ENCODE measurements around the gene ADGRG6. TPM values are rescaled to one million over a fixed set of nuclear protein-coding genes. Genes with fewer than 3 reads are reported as not detected.

ADGRG6 gene
- total and polyA plus RNA-seq, 2 of the 8 experiments (the other 6 are each of a cell fraction or from before 2014, with no cell fraction given), result 1.1 to 6.2 TPM

- no peaks in the 10 kb centered on the region for H3K79me2 ChIP-seq (ENCODE audit: control insufficient read depth in 1 of 2, insufficient read depth in 2 of 2, low read length in 2 of 2)
- H2BK20ac ChIP-seq (ENCODE audit: low read length), result no peak overlapping the region
- H2BK120ac ChIP-seq (replicated peaks; ENCODE audit: low read depth, low read length), result no peak overlapping the region
- ChIA-PET CTCF (ENCODE audit: partially characterized antibody) (interaction anchor here (0.5 to 2.0 kb wide), 10 partner anchors 10 to 394 kb away, joined by 3 to 9 read pairs (median 4); no protein-coding TSS in a partner anchor), POLR2A (ENCODE audit: partially characterized antibody) (interaction anchor here (1.2 to 1.8 kb wide), 2 partner anchors 10 to 68 kb away, joined by 4 read pairs; no protein-coding TSS in a partner anchor)
- H2BK5ac ChIP-seq (ENCODE audit: low read depth, low read length), result no peak overlapping the region
- H2BK15ac ChIP-seq (ENCODE audit: low read length), result no peak overlapping the region
- no peak overlapping the region for H4K91ac ChIP-seq (replicated peaks; ENCODE audit: insufficient read length, low read length)
- no peak overlapping the region for H3K4ac ChIP-seq (replicated peaks; ENCODE audit: insufficient read length, low read depth, low read length)
- H3K4me3 ChIP-seq (ENCODE audit: extremely low read depth in 1 of 4, insufficient read depth in 2 of 4, low read depth in 3 of 4, low read length in 4 of 4), result no peak overlapping the region
- no peaks in the 10 kb centered on the region for H4K20me1 ChIP-seq (replicated peaks in 1 of 2; ENCODE audit: control insufficient read depth in 1 of 2, insufficient read depth in 2 of 2, low read length in 2 of 2)
- peaks cover 3 to 28% (median 23%) of the 10 kb centered on the region in 4 experiments; a peak in 6 of 7 replicates for H3K27me3 ChIP-seq (replicated peaks in 1 of 4; ENCODE audit: control insufficient read depth in 3 of 4, extremely low read depth in 1 of 4, insufficient read depth in 3 of 4, low read length in 3 of 4)
- 87% methylated on average over 3 of the region's 3 CpGs; no CpG with 5 or more reads in 1 of the 2 experiments for WGBS, 2 experiments (ENCODE audit: extremely low coverage in 1 of 2, insufficient coverage in 1 of 2, insufficient read length in 1 of 2, insufficient replicate concordance in 2 of 2, low coverage in 1 of 2, low lambda C conversion rate in 2 of 2, missing lambda C conversion rate in 1 of 2)
- DNase-seq (ENCODE audit: low read depth in 1 of 2, low spot score in 2 of 2) (no peak), FAIRE-seq (no peak)
- no peak for TF ChIP-seq RXRA (IDR thresholded peaks at IDR 0.05; ENCODE audit: insufficient read depth, low read depth, low read length)
- no peak for TF ChIP-seq MAX (IDR thresholded peaks at IDR 0.05)
- no peak for TF ChIP-seq EGR1 (IDR thresholded peaks at IDR 0.05; ENCODE audit: borderline replicate concordance, low read depth, low read length)
- no peak for TF ChIP-seq SP1 (IDR thresholded peaks at IDR 0.05; ENCODE audit: low read depth, low read length)
- TF ChIP-seq BACH1 (IDR thresholded peaks at IDR 0.05; ENCODE audit: low read length), result no peak
- TF ChIP-seq JUND (IDR thresholded peaks at IDR 0.05; ENCODE audit: low read length), result no peak
- TF ChIP-seq RBBP5 (IDR thresholded peaks at IDR 0.05; ENCODE audit: borderline replicate concordance, low read depth, low read length), result no peak
- no peak for TF ChIP-seq SIN3A (conservative IDR thresholded peaks at IDR 0.05 in 1 of 2, IDR thresholded peaks at IDR 0.05 in 1 of 2; ENCODE audit: low read depth in 1 of 2, low read length in 2 of 2)
- no peak for TF ChIP-seq E2F6 (IDR thresholded peaks at IDR 0.05)
- TF ChIP-seq TAF1 (IDR thresholded peaks at IDR 0.05; ENCODE audit: low read depth, low read length), result no peak
- no peak for TF ChIP-seq BCL11A (IDR thresholded peaks at IDR 0.05; ENCODE audit: low read depth in 2 of 2, low read length in 2 of 2)
- no peak for TF ChIP-seq CBX5 (IDR thresholded peaks at IDR 0.05; ENCODE audit: low read depth, low read length)
- no peak overlapping the region for H2AK5ac ChIP-seq (ENCODE audit: low read depth, low read length)
- H3K27ac ChIP-seq (ENCODE audit: low read depth, low read length), result no peak overlapping the region
- no peaks in the 10 kb centered on the region for H3K36me3 ChIP-seq (ENCODE audit: control insufficient read depth in 2 of 4, insufficient read depth in 4 of 4, low read length in 3 of 4)
- no peak overlapping the region for H4K5ac ChIP-seq (ENCODE audit: insufficient read length, low read depth, low read length)
- no peaks in the 10 kb centered on the region for H3K79me1 ChIP-seq (ENCODE audit: low read depth, low read length)
- H3K23me2 ChIP-seq (ENCODE audit: low read depth, low read length), result peaks cover 4% of the 10 kb centered on the region; the same call in 1 of the 2 replicates
- H3K18ac ChIP-seq (ENCODE audit: extremely low read depth, low read length), result no peak overlapping the region
- no peaks in the 10 kb centered on the region for H3K9me3 ChIP-seq (ENCODE audit: insufficient read depth in 2 of 2, low read depth in 1 of 2, low read length in 1 of 2)
- H3K14ac ChIP-seq (ENCODE audit: insufficient read length), result no peak overlapping the region
- H2AFZ ChIP-seq (ENCODE audit: low read length), result no peak overlapping the region
- no peak overlapping the region for H3K56ac ChIP-seq (replicated peaks; ENCODE audit: insufficient read length, low read depth, low read length)
- H3K4me1 ChIP-seq (replicated peaks in 1 of 4; ENCODE audit: control insufficient read depth in 3 of 4, insufficient read depth in 4 of 4, low read length in 3 of 4), result peaks cover 0 to 7% (median 3%) of the 10 kb centered on the region in 4 experiments; a peak in 3 of 7 replicates
- H4K8ac ChIP-seq (ENCODE audit: extremely low read depth, insufficient read depth, low read length), result no peak overlapping the region
- H2BK12ac ChIP-seq (ENCODE audit: low read depth, low read length), result no peak overlapping the region
- H3K9ac ChIP-seq (replicated peaks in 1 of 4; ENCODE audit: extremely low read depth in 1 of 4, low read depth in 3 of 4, low read length in 3 of 4), result no peak overlapping the region
- no peak overlapping the region for H3K23ac ChIP-seq (ENCODE audit: insufficient read length)
- no peak overlapping the region; a peak in 1 of 4 replicates for H3K4me2 ChIP-seq (ENCODE audit: insufficient read depth in 1 of 2, low read depth in 2 of 2, low read length in 2 of 2)
These were observed 1.5 kb upstream of the ADGRG6 start for GRCh38 chr6:142300302-142300701.

All from H1 (cell line).